K562 (cell line): ENCODE results near the gene MTPN. TPM values are rescaled to one million over a fixed set of nuclear protein-coding genes. Genes with fewer than 3 reads are reported as not detected.

Experiments used
- CHCHD3 ChIP-seq: fragments of 250-450 bp; sonication (Bioruptor Pico); IDR thresholded peaks from 2 replicates; pipeline ENCODE4 v2.1.2; 2022; ENCODE audit warnings: mild to moderate bottlenecking
- ESRRB ChIP-seq: fragments of 250-450 bp; sonication (Bioruptor Pico); IDR thresholded peaks from 2 replicates; pipeline ENCODE4 v1.5.0; 2020; ENCODE audit warnings: mild to moderate bottlenecking, moderate library complexity, borderline replicate concordance
- HDGF ChIP-seq: fragments of 450-650 bp; IDR thresholded peaks from 2 replicates; pipeline ENCODE4 v1.6.1; 2016
- HSF4 ChIP-seq: fragments of 250-450 bp; sonication (Bioruptor Pico); IDR thresholded peaks from 2 replicates; pipeline ENCODE4 v2.1.2; 2022; ENCODE audit warnings: mild to moderate bottlenecking, moderate library complexity, borderline replicate concordance
- ID3 ChIP-seq, 2 experiments: fragments of 250-450 bp in 1 of 2; fragments of 450-650 bp in 1 of 2; sonication (Bioruptor Pico) in 1 of 2; IDR thresholded peaks; 2 replicates each; pipeline versions ENCODE4 v1.6.1 to v1.8.0; 2016 to 2021; ENCODE audit warnings: mild to moderate bottlenecking in 2 of 2, moderate library complexity in 2 of 2, missing compliant biosample characterization in 1 of 2, missing genetic modification characterization in 1 of 2
- KDM1A ChIP-seq, 2 experiments: fragments of 450-650 bp; IDR thresholded peaks; 2 replicates each; pipeline ENCODE4 v1.6.1; 2016; ENCODE audit warnings: mild to moderate bottlenecking in 2 of 2
- KLF16 ChIP-seq: IDR thresholded peaks from 2 replicates; pipeline ENCODE4 v1.6.1; 2016; ENCODE audit warnings: antibody characterized with exemption
- MBD2 ChIP-seq: sonication (generic); IDR thresholded peaks from 2 replicates; pipeline ENCODE4 v1.6.1; 2016; ENCODE audit warnings: low read depth, borderline replicate concordance
- MEIS2 ChIP-seq: fragments of 450-650 bp; IDR thresholded peaks from 2 replicates; pipeline ENCODE4 v1.6.1; 2014; ENCODE audit warnings: mild to moderate bottlenecking; ENCODE audit not compliant: partially characterized antibody
- NFIX ChIP-seq: fragments of 250-450 bp; sonication (Bioruptor Pico); IDR thresholded peaks from 2 replicates; pipeline ENCODE4 v1.4.0; 2020; ENCODE audit warnings: low read depth, mild to moderate bottlenecking, moderate library complexity
- RCOR1 ChIP-seq, 2 experiments: IDR thresholded peaks; 2 replicates each; pipeline ENCODE4 v1.6.1; 2012; ENCODE audit warnings: low read depth in 2 of 2, low read length in 2 of 2, borderline replicate concordance in 1 of 2, improper control_type of control experiment in 1 of 2
- RNF219 ChIP-seq: fragments of 250-450 bp; sonication (Bioruptor Pico); IDR thresholded peaks from 2 replicates; pipeline ENCODE4 v1.5.0; 2022; ENCODE audit warnings: mild to moderate bottlenecking
- SIN3B ChIP-seq: fragments of 450-650 bp; IDR thresholded peaks from 2 replicates; pipeline ENCODE4 v1.6.1; 2017; ENCODE audit warnings: low read depth, mild to moderate bottlenecking, moderate library complexity
- TBP ChIP-seq: optimal IDR thresholded peaks from 2 replicates; pipeline ENCODE3; 2011; ENCODE audit warnings: low read depth, low read length, improper control_type of control experiment
- THAP12 ChIP-seq: fragments of 250-450 bp; sonication (Bioruptor Pico); IDR thresholded peaks from 2 replicates; pipeline ENCODE4 v1.9.0; 2021; ENCODE audit warnings: mild to moderate bottlenecking, inconsistent platforms
- WHSC1 ChIP-seq: IDR thresholded peaks from one replicate; pipeline ENCODE4 v1.6.1; 2012; ENCODE audit warnings: low read length, control low read depth, inconsistent platforms
- ZC3H11A ChIP-seq: IDR thresholded peaks from 2 replicates; pipeline ENCODE4 v1.6.1; 2012; ENCODE audit warnings: low read depth, low read length, improper control_type of control experiment
- ZKSCAN3 ChIP-seq: fragments of 250-450 bp; sonication (Bioruptor Pico); IDR thresholded peaks from 2 replicates; pipeline ENCODE4 v1.4.0; 2020
- ZNF384 ChIP-seq: IDR thresholded peaks from 2 replicates; pipeline ENCODE4 v1.6.1; 2012; ENCODE audit warnings: low read depth, low read length, improper control_type of control experiment
- ZNF740 ChIP-seq, 3 experiments: fragments of 200-800 bp in 1 of 3; sonication (Bioruptor generic) in 1 of 3; sonication (generic) in 1 of 3; formaldehyde crosslinking in 1 of 3; IDR thresholded peaks; 2 replicates each; pipeline versions ENCODE4 v1.6.1 to v1.8.0; 2016 to 2022; ENCODE audit warnings: mild to moderate bottlenecking in 2 of 3, missing compliant biosample characterization in 2 of 3, missing genetic modification characterization in 2 of 3, missing genetic modification reagents in 1 of 3
- polyA plus RNA-seq, 8 experiments: library from polyadenylated mRNA; depleted of rRNA in 4 of 8; stranded (reverse) in 5 of 8; unstranded in 3 of 8; fragments of >200 nt; fragmentation: Nextera tagmentation in 2 of 8; fragmentation: Illumina TruSeq in 1 of 8; extraction: Ambion mirVana in 2 of 8; extraction: Trizol in 1 of 8; gene quantifications; 2 replicates each; pipeline versions ENCODE4 v1.2.1 to v1.2.3, GENCODE V29; 2011 to 2014; ENCODE audit warnings: inconsistent platforms in 1 of 8, missing spikeins in 1 of 8
- total RNA-seq, 7 experiments: library from RNA; depleted of rRNA in 6 of 7; stranded (reverse); fragments of >200 nt in 6 of 7; fragmentation: Illumina TruSeq in 2 of 7; extraction: Trizol in 2 of 7; gene quantifications; 2 replicates each; pipeline versions ENCODE4 v1.2.1 to v1.2.3, GENCODE V29; 2011 to 2021; ENCODE audit warnings: low replicate concordance in 1 of 7

Gene MTPN
- total and polyA plus RNA-seq, 9 of the 15 experiments (the other 6 are each of a cell fraction or from before 2014, with no cell fraction given): 68.5 to 261 (median 156) TPM

GRCh38 chr7:135950972-135951371, 26.2 kb downstream of the MTPN start (continued):
- TF ChIP-seq ZNF740 (CRISPR knock-in tag; IDR thresholded peaks at IDR 0.05) (no peak), ZNF740 (tag; IDR thresholded peaks at IDR 0.05) (no peak), RCOR1 (IDR thresholded peaks at IDR 0.05; ENCODE audit: borderline replicate concordance in 1 of 2, low read depth in 2 of 2, low read length in 2 of 2) (peak in 1 of 2 experiments; percentile 38; a peak in 1 of 4 replicates), ZKSCAN3 (CRISPR knock-in tag) (no peak), KLF16 (no peak), SIN3B (no peak), RNF219 (CRISPR knock-in tag) (no peak), ZNF384 (no peak), HSF4 (no peak), TBP (no peak), MBD2 (no peak), CHCHD3 (0 out of 2 replicates have a peak, but pooled peaks have one; percentile 38), ZC3H11A (no peak), NFIX (CRISPR knock-in tag) (no peak), HDGF (no peak), ID3 (CRISPR knock-in tag; IDR thresholded peaks at IDR 0.05) (no peak), ID3 (tag; IDR thresholded peaks at IDR 0.05) (peak; percentile 93), KDM1A (IDR thresholded peaks at IDR 0.05) (peak; percentile 12 to 49; a peak in 1 of 4 replicates), THAP12 (CRISPR knock-in tag) (no peak), WHSC1 (no peak), MEIS2 (no peak), ESRRB (CRISPR knock-in tag) (no peak)
